HG03196 (cell line): ENCODE measurements around the gene NLK.
"Not testable (repeated sequence)": the region's sequence is repeated elsewhere in the genome, so short reads cannot be mapped to it uniquely, and the experiment has no call there.

ENCODE experiments used
- ATAC-seq: cut with Tn5 transposase; IDR thresholded peaks from one replicate; pipeline ENCODE4 v1.9.1; 2021; ENCODE audit not compliant: unreplicated experiment

Gene NLK

DNA sequence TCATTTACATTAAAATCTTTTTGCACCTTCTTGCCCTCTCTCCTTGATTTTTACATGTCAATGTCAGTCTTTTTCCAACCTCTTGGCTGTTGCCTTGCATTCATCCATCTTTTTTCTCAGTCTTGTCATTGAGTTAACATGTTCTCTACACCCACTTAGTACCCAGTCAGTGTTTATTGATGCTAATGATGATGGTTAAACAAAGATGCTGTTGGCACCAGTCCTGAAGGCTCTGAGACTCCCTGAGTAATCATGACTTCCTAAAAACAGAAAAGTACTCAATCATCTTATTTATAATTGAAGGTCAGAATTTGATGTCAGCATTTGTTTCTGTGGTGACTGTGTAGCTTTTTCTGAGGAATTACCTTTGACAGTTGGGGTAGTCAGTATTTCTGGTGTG, 104.5 kb downstream of the NLK start:
- no peak for ATAC-seq

DNA sequence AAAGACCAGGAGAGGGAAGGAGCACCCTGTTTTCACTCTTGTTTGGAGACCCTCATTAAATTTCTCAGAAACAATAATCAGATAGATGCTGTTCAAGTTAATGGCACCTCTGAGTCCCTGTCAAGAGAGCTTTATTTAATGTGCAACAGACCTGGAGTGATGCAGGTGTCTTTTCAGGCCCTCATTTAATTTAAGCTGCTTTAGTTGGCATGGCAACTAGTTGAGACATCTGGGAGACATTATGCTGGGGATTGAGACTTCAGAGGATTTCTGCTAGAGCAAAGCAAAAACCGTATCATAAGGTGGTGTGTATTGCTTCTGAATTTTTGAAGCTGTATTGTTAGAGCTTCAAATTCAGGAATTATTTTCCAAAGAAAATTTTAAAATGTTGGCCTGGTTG, 108.5 kb downstream of the NLK start:
- ATAC-seq = no peak

- no peak for ATAC-seq
Measured at GRCh38 chr17:28154214-28154613, 111.7 kb downstream of the NLK start.

DNA sequence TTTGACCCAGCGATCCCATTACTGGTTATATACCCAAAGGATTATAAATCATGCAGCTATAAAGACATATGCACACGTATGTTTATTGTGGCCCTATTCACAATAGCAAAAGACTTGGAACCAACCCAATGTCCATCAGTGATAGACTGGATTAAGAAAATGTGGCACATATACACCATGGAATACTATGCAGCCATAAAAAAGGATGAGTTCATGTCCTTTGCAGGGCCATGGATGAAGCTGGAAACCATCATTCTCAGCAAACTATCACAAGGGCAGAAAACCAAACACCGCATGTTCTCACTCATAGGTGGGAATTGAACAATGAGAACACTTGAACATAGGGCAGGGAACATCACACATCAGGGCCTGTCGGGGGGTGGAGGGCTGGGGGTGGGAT, 112.9 kb downstream of the NLK start:
- ATAC-seq = not testable (repeated sequence)

GRCh38 chr17:28159004-28159403, 116.5 kb downstream of the NLK start:
- no peak for ATAC-seq

GRCh38 chr17:28159924-28160323, 117.4 kb downstream of the NLK start:
- no peak for ATAC-seq

DNA sequence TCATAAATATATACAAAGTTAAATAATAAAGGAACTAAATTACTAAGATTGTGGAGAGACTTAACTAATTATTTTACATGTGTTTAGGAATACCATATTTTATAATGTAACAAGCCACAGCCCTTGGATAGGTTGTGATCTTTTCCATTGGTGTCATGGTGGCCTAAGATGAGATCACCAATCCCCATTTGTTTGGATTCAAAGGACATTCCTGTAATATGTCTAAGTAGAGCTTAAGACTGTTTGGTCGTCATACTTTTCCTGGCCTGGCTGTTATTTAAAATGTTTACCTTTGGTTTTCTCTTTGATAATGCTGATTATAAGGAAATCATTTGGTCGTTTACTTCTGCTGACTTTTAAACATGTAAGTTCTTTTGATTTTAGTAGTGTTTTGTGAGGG, 118.1 kb downstream of the NLK start:
- no peak for ATAC-seq

GRCh38 chr17:28161311-28161710, 118.8 kb downstream of the NLK start:
- ATAC-seq = no peak

DNA sequence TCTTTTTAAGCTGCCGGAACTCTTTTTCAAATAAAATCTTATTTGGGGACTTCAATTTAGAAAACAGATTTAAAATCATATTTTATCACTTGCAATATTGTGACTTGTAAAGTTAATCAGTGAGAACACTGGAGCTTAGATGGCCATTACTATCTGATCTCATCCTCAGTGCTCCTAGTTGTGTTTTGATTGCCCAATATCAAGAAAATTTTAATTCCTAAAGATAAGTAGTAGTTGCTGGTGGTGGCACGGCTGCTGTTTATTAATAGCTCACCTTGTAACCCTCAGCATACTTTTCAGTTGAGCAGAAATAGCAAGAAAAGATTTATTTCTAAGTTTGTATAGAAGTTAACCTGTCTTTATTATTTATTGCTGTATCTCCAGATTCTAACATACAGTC, 124.0 kb downstream of the NLK start:
- no peak for ATAC-seq

DNA sequence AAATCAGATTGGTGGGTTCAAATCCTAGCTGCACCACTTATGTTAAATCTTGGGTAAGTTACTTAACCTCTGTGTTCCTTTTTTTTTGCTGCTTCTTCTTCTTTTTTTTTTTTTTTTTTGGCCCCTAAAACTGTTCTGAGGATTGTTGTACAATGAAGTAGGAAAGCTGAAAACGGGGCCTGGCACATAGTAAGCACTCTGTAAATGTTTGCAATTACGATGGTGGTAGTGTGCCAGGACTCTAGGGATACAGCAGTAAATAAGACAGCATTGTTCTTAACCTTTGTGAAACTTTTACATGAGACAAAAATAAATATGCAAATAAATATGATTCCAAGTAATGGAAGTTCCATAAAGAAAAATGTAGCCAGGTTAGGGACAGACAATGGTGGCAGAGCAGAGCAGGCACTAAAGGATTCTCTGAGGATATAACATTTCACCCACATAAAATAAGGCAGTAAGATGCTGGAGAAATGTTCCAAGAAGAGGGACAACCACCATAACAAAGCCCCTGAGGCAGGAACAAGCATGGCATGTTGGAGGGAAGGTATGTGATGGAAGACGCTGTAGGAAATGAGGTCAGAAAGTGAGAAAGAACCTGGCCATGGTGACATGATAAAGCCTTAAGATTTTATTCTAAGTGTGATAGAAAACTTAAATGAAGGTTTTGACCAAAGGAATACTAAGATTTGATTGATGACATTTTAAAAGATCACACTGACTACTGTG, 127.3 kb downstream of the NLK start:
- no peak for ATAC-seq

GRCh38 chr17:28170771-28171170, 128.3 kb downstream of the NLK start:
- ATAC-seq = no peak

DNA sequence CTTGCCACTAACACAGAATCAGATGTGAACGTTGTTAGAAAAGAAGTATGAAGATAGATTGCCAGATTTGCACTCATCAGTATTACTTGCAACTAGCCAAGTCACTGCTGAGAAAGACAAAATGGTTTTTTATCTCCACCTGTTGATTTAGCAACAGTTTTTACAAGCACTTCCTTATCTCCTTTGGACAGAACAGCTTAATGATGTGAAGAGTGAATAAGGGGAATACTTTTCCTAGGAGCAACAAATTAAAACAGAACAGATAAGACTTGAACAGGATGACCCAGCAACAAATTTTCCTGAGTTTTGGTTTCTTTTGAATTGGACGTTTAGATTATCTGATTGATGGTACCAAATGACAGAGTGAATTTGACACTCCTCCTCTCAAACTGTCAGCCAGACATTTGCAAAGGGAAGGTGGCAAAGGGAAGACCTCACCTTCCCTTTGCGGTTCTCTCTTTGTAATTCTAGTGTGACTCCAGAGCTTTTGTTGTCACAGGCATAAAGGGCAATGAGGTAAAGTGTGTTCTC, 130.6 kb downstream of the NLK start:
- no peak for ATAC-seq

DNA sequence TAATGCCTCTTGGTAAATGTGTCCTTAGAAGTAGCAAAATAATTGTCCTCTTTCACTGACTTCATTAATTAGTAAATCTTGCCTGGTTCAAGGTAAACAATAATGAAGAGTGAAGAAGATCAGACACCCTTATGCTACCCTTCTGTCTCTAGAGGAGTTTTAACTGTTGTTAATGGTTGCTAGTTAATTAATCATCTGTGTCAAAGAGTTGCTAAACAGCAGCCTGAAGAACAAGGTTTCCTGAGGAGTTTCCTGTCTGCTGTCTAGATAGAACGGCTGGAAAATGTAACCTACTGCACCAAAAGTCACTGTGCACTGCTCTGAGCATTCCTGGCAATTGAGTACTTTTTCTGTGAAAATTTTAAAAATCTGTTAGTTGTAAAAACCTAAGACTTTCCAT, 131.3 kb downstream of the NLK start:
- ATAC-seq = no peak

GRCh38 chr17:28174352-28175046, 132.0 kb downstream of the NLK start:
- no peak for ATAC-seq

DNA sequence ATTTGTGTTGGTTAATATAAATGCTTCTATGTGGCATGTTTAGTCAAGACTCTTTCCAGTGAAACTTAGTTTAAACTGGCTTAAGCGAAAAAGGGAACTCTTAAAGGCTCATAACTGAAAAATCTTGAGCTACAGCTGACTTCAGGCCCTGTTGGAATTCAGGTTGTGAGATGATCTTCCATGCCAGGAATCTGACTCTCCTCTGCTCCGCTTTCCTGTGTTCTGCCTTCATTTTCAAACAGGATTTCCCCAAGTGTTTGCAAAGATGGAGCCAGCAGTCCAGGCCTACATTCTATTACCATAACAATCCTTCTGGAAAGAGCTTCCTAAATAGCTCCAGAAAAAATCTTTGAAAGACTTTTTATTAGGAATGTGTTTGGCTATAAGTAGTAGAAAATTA, 134.9 kb downstream of the NLK start:
- ATAC-seq = no peak

- no peak for ATAC-seq
Measured at GRCh38 chr17:28178800-28179199, 136.3 kb downstream of the NLK start.

GRCh38 chr17:28180449-28180848, 138.0 kb downstream of the NLK start:
- ATAC-seq = no peak

DNA sequence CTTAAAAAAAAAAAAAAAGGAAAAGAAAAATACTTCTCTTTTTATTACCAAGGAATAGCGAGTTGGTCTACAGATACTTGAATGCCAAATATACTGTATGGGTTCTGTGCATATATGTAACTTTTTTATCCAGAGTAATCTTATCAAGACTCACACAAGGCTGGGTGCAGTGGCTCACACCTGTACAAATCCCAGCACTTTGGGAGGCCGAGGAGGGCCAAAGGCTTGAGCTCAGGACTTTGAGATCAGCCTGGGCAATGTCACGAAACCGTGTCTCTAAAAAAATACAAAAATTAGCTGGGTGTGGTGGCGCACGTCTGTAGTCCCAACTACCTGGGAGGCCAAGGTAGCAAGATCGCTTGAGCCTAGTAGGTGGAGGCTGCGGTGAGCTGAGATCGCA, 139.1 kb downstream of the NLK start:
- ATAC-seq = no peak

- no peak for ATAC-seq
Measured at GRCh38 chr17:28182559-28182958, 140.1 kb downstream of the NLK start.

GRCh38 chr17:28185658-28186057, 143.2 kb downstream of the NLK start:
- ATAC-seq = no peak

GRCh38 chr17:28186472-28186871, 144.0 kb downstream of the NLK start:
- not testable (repeated sequence) for ATAC-seq

- no peak for ATAC-seq
Measured at GRCh38 chr17:28187931-28188330, 145.5 kb downstream of the NLK start.
